ENCODE data around the gene FAM83E.

The FAM83E gene

GRCh38 chr19:48571378-48572162 lies 43.3 kb downstream of the FAM83E start:
- peak; percentile 72 for DNase-seq

- no peak for DNase-seq
Measured at GRCh38 chr19:48569814-48570213, 45.1 kb downstream of the FAM83E start.

- no peak for DNase-seq
Measured at GRCh38 chr19:48568345-48568886, 46.5 kb downstream of the FAM83E start.

- no peak for DNase-seq
Measured at GRCh38 chr19:48565090-48565489, 49.8 kb downstream of the FAM83E start.

All from NCI-H345 (cell line).